OCI-LY7 (cell line): Measurements from ENCODE around the gene UNC80. TPM values are rescaled to one million over a fixed set of nuclear protein-coding genes. Genes with fewer than 3 reads are reported as not detected.

Experiments used
- small RNA-seq: library from RNA; depleted of rRNA; stranded (forward); fragments of <200 nt; gene quantifications from one replicate; pipeline ENCODE3, GENCODE V24; 2014
- total RNA-seq, 2 experiments: library from RNA; depleted of rRNA in 1 of 2; stranded (reverse); fragments of >200 nt in 1 of 2; shearing (Covaris generic) in 1 of 2; gene quantifications; 2 replicates each; pipeline ENCODE4 v1.2.3, GENCODE V29; 2014 to 2022

Gene UNC80
- total RNA-seq, 2 experiments from 2014 or later, result not detected

Small RNA genes lying within 50 kb of the gene (small RNA-seq; reads per million reads assigned to genes)
- gene RNA5SP118, result 0.21 reads per million

Other genes with a start within 250 kb of the UNC80 start
- 63.5 and 75.1 TPM in 2 replicates for gene RPE, start 230.8 kb downstream of the UNC80 start, total RNA-seq (2014; rRNA removed; shearing (Covaris generic))
- 71.1 and 83.5 TPM in 2 replicates for gene RPE, start 230.8 kb downstream of the UNC80 start, total RNA-seq (2022)